BJ (cell line): ENCODE data around the gene ALOX12B. TPM values are rescaled to one million over a fixed set of nuclear protein-coding genes. Genes with fewer than 3 reads are reported as not detected.
"Not testable (repeated sequence)": the region's sequence is repeated elsewhere in the genome, so short reads cannot be mapped to it uniquely, and the experiment has no call there.

Experiments
- CTCF ChIA-PET: fragments of 350-600 bp; formaldehyde crosslinking; extraction: SDS; loops from one replicate; lab custom pipeline; 2021; ENCODE audit warnings: antibody characterized with exemption, inconsistent platforms; lab: Yijun Ruan, JAX
- POLR2A ChIA-PET: fragments of 300-600 bp; sonication (Branson Sonifier 250); formaldehyde crosslinking; extraction: SDS; loops from one replicate; lab custom pipeline; 2021; ENCODE audit warnings: antibody characterized with exemption; lab: Charles Lee
- DNase-seq: peaks from one replicate; pipeline ENCODE4 v3.0.0-alpha.2; 2011; ENCODE audit warnings: low read depth
- H3K27me3 ChIP-seq: 2 replicates; pipeline ENCODE4 v1.6.0; 2011; ENCODE audit warnings: low read length; ENCODE audit not compliant: control insufficient read depth, insufficient read depth
- H3K36me3 ChIP-seq: 2 replicates; pipeline ENCODE4 v1.5.1; 2011; ENCODE audit warnings: low read length; ENCODE audit not compliant: control insufficient read depth, insufficient read depth
- H3K4me3 ChIP-seq: 2 replicates; pipeline ENCODE4 v1.5.1; 2011; ENCODE audit warnings: low read depth, mild to moderate bottlenecking, control low read depth, low read length
- polyA plus RNA-seq: library from polyadenylated mRNA; depleted of rRNA; stranded (reverse); fragments of >200 nt; gene quantifications from 2 replicates; pipeline ENCODE4 v1.2.3, GENCODE V29; 2011; rRNA removed
- small RNA-seq: library from RNA; depleted of rRNA; stranded (forward); fragments of <200 nt; gene quantifications from one replicate; pipeline ENCODE3, GENCODE V24; 2012; ENCODE audit warnings: low replicate concordance, low read depth; ENCODE audit not compliant: insufficient read length
- TF ChIP-seq, protein P1 (sequence below): IDR thresholded peaks from 2 replicates; pipeline ENCODE4 v1.5.1; 2011; ENCODE audit warnings: low read depth, mild to moderate bottlenecking, control low read depth, inconsistent platforms, low read length, moderate library complexity; ENCODE audit not compliant: insufficient read depth

The ALOX12B gene
- polyA plus RNA-seq, 1 experiment: not detected

DNA sequence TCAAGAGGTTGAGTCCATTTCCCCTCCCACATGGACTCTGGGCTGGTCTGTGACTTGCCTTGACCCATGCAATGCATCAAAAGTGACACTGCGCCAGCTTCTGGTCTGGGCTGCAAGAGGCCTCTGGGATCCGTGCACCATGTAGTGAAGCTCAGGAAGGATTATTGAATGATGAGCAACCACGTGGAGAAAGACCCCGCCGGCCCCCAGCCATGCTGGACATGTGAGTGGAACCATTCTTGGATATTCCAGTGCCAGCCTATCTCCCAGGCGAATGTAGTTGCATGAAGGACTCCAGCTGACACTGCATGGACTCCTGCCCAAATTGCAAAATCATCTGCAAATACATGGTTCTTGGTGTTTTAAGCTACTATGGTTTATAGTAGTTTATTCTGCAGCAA lies 56.3 kb downstream of the ALOX12B start:
- H3K36me3 ChIP-seq: no peaks in the 10 kb centered on the region
- H3K4me3 ChIP-seq: no peak overlapping the region
- H3K27me3 ChIP-seq: peaks cover 7% of the 10 kb centered on the region
- no peak for DNase-seq
- TF ChIP-seq, protein P1, sequence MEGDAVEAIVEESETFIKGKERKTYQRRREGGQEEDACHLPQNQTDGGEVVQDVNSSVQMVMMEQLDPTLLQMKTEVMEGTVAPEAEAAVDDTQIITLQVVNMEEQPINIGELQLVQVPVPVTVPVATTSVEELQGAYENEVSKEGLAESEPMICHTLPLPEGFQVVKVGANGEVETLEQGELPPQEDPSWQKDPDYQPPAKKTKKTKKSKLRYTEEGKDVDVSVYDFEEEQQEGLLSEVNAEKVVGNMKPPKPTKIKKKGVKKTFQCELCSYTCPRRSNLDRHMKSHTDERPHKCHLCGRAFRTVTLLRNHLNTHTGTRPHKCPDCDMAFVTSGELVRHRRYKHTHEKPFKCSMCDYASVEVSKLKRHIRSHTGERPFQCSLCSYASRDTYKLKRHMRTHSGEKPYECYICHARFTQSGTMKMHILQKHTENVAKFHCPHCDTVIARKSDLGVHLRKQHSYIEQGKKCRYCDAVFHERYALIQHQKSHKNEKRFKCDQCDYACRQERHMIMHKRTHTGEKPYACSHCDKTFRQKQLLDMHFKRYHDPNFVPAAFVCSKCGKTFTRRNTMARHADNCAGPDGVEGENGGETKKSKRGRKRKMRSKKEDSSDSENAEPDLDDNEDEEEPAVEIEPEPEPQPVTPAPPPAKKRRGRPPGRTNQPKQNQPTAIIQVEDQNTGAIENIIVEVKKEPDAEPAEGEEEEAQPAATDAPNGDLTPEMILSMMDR: no peak
- POLR2A ChIA-PET: no interaction called here
- CTCF ChIA-PET: interaction anchor here (1.4 to 2.5 kb wide), 3 partner anchors 10 to 29 kb away, joined by 3 to 10 read pairs (median 7); no protein-coding TSS in a partner anchor

DNA sequence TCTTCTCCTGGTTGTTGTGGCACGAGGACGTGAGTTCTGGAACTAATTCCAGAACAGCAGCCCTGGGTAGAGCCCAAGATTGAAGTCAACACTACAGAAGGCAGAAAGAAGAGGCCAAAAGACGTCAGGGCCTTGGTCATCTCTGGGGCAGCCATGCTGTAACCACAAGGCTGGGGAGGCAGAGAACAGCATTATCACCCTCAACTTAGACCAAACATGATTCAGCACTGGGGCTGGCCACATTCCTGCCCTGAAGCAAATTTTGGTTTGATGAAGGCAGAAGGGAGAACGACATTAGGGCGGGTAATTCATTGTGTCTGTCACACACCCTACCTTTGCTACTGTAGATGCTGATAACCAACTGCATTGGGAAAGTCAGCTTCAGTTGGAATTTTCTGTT lies 58.4 kb downstream of the ALOX12B start:
- Histone ChIP-seq H3K27me3 (peaks cover 12% of the 10 kb centered on the region), H3K4me3 (no peak overlapping the region), H3K36me3 (no peaks in the 10 kb centered on the region)
- peak; percentile 9 for DNase-seq
- TF ChIP-seq, protein P1: no peak
- CTCF ChIA-PET: interaction anchor here (1.7 to 2.0 kb wide), 2 partner anchors 29 to 31 kb away, joined by 3 to 5 read pairs; no protein-coding TSS in a partner anchor
- POLR2A ChIA-PET: no interaction called here

GRCh38 chr17:8025176-8025911 lies 62.2 kb downstream of the ALOX12B start:
- no peak for DNase-seq
- POLR2A ChIA-PET: no interaction called here
- peaks cover 12% of the 10 kb centered on the region for H3K27me3 ChIP-seq
- H3K36me3 ChIP-seq: no peaks in the 10 kb centered on the region
- TF ChIP-seq, protein P1: no peak
- H3K4me3 ChIP-seq: no peak overlapping the region
- CTCF ChIA-PET: interaction anchor here (0.9 to 1.7 kb wide), 4 partner anchors 12 to 35 kb away, joined by 3 to 6 read pairs (median 3); no protein-coding TSS in a partner anchor

- H3K4me3 ChIP-seq, H3K36me3 ChIP-seq, POLR2A ChIA-PET, DNase-seq: not testable (repeated sequence)
- peaks cover 15% of the 10 kb centered on the region for H3K27me3 ChIP-seq
- CTCF ChIA-PET: interaction anchor here (0.9 to 1.2 kb wide), 3 partner anchors 18 to 36 kb away, joined by 3 read pairs; no protein-coding TSS in a partner anchor
Measured at GRCh38 chr17:8024161-8024560, 63.4 kb downstream of the ALOX12B start.

Small RNAs within 50 kb of the gene (small RNA-seq; reads per million reads assigned to genes)
- not detected for gene MIR4314

Other genes starting within 250 kb of the ALOX12B start
- 0.25 and 0.29 TPM in 2 replicates for gene TMEM88, start 232.7 kb downstream of the ALOX12B start, polyA plus RNA-seq
- 74.9 and 82.7 TPM in 2 replicates for gene NAA38, start 230.2 kb downstream of the ALOX12B start, polyA plus RNA-seq
- gene CYB5D1, start 229.7 kb downstream of the ALOX12B start, polyA plus RNA-seq: 6.7 and 7.9 TPM in 2 replicates
- 43.5 and 49.1 TPM in 2 replicates for gene CHD3, start 198.9 kb downstream of the ALOX12B start, polyA plus RNA-seq
- 2.2 and 2.9 TPM in 2 replicates for gene RNF227, start 171.4 kb downstream of the ALOX12B start, polyA plus RNA-seq
- gene KCNAB3, start 157.9 kb downstream of the ALOX12B start, polyA plus RNA-seq: 1.9 TPM in 2 replicates
- gene TRAPPC1, start 155.8 kb downstream of the ALOX12B start, polyA plus RNA-seq: 204 and 264 TPM in 2 replicates
- gene CNTROB, start 155.5 kb downstream of the ALOX12B start, polyA plus RNA-seq: 19.4 and 26.8 TPM in 2 replicates
- gene GUCY2D, start 85.1 kb downstream of the ALOX12B start, polyA plus RNA-seq: 0.01 TPM in 1 of 2 replicates, not detected in the other
- not detected in 2 replicates for gene ALOX15B, start 48.7 kb downstream of the ALOX12B start, polyA plus RNA-seq
- gene ALOXE3, start 30.8 kb upstream of the ALOX12B start, polyA plus RNA-seq: 0.04 and 0.10 TPM in 2 replicates
- not detected in 2 replicates for gene HES7, start 36.4 kb upstream of the ALOX12B start, polyA plus RNA-seq
- gene PER1, start 64.7 kb upstream of the ALOX12B start, polyA plus RNA-seq: 5.1 and 7.7 TPM in 2 replicates
- gene VAMP2, start 75.2 kb upstream of the ALOX12B start, polyA plus RNA-seq: 20.1 and 22.8 TPM in 2 replicates
- 13.6 and 14.5 TPM in 2 replicates for gene TMEM107, start 88.7 kb upstream of the ALOX12B start, polyA plus RNA-seq
- gene BORCS6, start 102.5 kb upstream of the ALOX12B start, polyA plus RNA-seq: 3.0 and 4.5 TPM in 2 replicates
- 13.4 and 26.1 TPM in 2 replicates for gene AURKB, start 122.9 kb upstream of the ALOX12B start, polyA plus RNA-seq
- 5.4 and 9.2 TPM in 2 replicates for gene CTC1, start 160.3 kb upstream of the ALOX12B start, polyA plus RNA-seq
- gene PFAS, start 161.6 kb upstream of the ALOX12B start, polyA plus RNA-seq: 12.2 and 15.6 TPM in 2 replicates
- 35.5 and 50.7 TPM in 2 replicates for gene RANGRF, start 201.0 kb upstream of the ALOX12B start, polyA plus RNA-seq
- gene SLC25A35, start 207.7 kb upstream of the ALOX12B start, polyA plus RNA-seq: 1.8 and 2.6 TPM in 2 replicates
- gene ARHGEF15, start 222.5 kb upstream of the ALOX12B start, polyA plus RNA-seq: not detected in 2 replicates